D721Med (cell line): ENCODE data around the gene FTO.

ENCODE experiments used
- DNase-seq: peaks from one replicate; pipeline ENCODE4 v3.0.0; 2011; ENCODE audit warnings: low spot score; ENCODE audit not compliant: insufficient read length
- FAIRE-seq: peaks from 2 replicates; lab custom pipeline; 2011; peaks lifted over from hg19 to GRCh38; lab: Jason Lieb, UNC
- TF ChIP-seq, protein P1 (sequence below): IDR thresholded peaks from 2 replicates; pipeline ENCODE4 v1.5.1; 2012; ENCODE audit warnings: mild to moderate bottlenecking, control low read depth; ENCODE audit not compliant: insufficient read depth; ENCODE audit errors: missing control alignments

FTO gene

GRCh38 chr16:54102888-54103866, 399.2 kb downstream of the FTO start:
- FAIRE-seq (no peak), DNase-seq (no peak)
- TF ChIP-seq, protein P1, sequence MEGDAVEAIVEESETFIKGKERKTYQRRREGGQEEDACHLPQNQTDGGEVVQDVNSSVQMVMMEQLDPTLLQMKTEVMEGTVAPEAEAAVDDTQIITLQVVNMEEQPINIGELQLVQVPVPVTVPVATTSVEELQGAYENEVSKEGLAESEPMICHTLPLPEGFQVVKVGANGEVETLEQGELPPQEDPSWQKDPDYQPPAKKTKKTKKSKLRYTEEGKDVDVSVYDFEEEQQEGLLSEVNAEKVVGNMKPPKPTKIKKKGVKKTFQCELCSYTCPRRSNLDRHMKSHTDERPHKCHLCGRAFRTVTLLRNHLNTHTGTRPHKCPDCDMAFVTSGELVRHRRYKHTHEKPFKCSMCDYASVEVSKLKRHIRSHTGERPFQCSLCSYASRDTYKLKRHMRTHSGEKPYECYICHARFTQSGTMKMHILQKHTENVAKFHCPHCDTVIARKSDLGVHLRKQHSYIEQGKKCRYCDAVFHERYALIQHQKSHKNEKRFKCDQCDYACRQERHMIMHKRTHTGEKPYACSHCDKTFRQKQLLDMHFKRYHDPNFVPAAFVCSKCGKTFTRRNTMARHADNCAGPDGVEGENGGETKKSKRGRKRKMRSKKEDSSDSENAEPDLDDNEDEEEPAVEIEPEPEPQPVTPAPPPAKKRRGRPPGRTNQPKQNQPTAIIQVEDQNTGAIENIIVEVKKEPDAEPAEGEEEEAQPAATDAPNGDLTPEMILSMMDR, result no peak

DNA sequence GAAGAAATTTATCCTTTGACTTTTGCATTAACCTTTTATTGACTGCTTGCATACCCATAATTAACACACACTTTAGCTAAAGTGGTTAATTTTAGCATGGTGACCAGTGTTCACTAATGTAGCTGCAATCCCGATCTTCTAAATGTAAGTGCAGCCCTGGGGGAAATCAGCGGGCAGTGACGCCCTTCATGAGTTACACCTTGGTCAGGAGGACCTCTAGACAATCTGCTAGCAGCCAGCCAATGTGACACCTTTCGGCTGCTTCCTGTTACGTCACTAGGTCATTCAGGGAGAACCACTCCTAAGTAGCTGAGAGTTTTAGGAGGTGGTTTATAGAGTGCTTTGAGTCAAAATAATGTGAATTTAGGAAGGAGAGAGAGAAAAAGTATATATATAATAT, 402.1 kb downstream of the FTO start:
- no peak for DNase-seq
- TF ChIP-seq, protein P1, result no peak
- FAIRE-seq, result no peak

DNA sequence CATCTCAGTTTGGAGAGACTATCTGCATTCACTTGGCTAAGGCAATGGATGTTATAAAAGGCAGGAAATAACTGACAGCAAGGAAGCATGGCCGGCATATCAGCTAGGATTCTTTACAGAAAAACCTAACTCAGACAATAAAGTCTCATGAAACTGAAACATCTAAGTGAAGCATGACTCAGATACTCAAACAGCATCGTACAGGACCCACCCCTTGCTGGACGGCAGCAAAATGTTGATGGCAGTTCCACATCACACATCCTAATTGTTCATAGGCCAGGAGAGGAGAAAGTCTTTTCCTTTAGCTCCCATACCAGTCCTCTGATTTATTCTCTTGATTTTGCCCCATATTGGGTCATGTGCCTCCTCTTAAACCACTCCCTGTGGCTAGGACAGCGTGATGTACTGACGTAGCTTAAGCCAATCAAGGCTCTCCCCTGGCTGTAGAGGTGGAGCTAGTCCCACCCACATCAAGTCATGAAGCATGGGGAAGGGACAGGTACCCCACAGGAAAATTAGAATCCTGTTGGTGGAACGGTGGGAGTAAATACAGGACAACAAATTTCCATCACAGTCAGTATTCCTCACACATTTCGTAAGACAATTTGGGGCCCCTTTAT, 403.7 kb downstream of the FTO start:
- DNase-seq (no peak), FAIRE-seq (no peak)
- TF ChIP-seq, protein P1, result no peak

DNA sequence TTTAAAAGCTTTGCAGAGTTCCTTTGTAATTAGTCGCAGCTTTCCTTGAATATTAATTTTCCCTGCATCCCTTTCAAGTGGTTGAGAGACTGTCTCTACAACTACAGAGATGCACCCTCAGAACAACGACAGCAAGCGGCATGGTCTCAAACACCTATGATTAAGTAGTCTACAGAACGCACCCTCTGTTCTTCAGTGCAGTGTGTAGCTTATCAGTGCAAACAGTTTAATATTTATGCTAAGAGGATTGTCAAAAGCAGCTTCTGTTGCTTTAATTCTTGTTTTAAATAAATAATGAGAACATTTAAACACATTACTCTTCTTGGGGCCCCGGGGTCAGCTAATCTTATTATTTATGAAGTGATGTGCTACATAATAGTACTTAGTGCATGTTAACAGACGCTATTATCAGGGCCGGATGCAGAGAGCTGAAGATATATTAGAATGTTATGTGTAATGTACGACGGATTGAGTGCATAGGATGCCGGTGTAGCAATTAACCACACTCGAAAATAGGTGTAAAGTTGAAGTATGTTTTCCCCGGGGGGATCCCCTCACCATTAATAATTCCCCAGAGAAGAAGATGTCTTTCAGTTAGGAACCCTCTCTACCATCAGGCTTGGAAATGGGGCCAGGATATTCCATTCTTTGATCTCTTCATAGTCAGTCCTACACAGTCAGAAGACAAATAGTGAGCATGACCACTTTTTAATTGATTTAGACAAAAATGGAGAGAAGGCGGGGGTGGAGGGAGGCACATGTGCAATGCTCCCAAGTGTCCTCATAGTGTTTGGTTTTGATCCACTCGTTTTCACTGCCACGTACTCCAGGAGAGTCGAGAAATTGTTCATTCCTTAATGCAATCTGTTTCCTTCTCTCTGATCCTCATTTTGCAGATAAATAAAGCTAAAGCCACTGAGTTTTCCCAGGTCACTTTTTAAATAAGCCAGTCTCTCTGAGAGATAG, 406.3 kb downstream of the FTO start:
- DNase-seq (no peak), FAIRE-seq (no peak)
- TF ChIP-seq, protein P1, result no peak

DNA sequence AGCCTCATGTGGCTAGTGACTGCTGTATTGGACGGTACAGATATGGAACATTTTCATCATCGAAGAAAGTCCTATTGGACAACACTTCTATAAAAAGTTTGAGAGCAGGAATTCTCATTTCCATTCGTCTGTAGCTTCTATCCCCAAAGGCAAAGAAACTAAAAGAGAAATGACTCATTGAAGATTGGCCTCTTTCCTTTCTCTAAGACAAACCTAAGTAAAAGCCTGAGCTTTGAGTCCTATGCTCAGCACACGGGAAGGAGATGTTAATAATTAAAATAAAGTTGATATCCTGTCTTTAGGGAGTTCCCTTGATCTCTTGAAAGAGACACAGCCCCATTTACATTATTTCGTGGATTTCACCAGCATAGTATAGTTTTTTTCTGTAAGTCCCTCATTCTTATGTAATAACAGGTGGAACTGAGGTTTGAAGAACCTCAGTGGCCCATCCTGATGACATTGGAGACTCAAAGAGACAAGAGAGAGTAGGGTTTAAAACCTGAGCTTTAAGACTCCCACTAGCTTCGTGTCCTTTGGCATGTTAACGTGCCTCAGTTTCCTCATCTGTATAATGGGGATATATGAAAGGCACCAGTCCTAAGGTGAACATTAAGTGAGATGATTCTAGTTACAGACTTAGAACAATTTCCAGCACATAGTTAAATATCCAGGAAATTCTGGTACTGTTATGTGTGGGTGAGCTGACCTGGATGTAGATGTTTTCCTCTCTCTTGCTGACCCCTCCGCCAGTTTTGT, 408.7 kb downstream of the FTO start:
- DNase-seq (no peak), FAIRE-seq (no peak)
- TF ChIP-seq, protein P1, result no peak

DNA sequence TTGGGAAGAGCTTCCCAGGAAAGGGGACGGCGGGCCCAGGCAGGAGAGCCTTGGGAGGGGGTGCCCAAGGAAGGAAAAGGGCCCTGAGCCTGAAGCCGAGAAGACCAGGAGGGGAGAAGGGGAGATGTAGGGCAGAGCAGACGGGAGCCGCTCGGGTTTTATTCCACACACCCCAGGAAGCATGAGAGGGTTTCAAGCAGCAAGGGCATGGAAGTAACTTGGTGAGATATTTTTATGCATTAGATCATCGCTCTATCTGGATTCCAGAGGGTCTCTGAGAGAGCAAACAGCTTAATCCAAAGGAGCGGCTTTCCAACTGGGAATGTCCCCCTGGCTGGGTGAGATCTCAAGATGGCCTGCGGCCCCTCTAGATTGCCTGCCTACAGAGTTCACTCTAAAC, 411.6 kb downstream of the FTO start:
- no peak for DNase-seq
- TF ChIP-seq, protein P1, result no peak
- FAIRE-seq, result no peak
